H9 (cell line): ENCODE results near the gene EMC9. TPM values are rescaled to one million over a fixed set of nuclear protein-coding genes. Genes with fewer than 3 reads are reported as not detected.

Source experiments
- DNase-seq: peaks from one replicate; pipeline ENCODE4 v3.0.0-alpha.2; 2017
- H2AFZ ChIP-seq: one replicate; pipeline ENCODE4 v1.6.1; 2013; ENCODE audit warnings: mild to moderate bottlenecking, low read length, control low read depth, moderate library complexity
- H2AK5ac ChIP-seq: 2 replicates; pipeline ENCODE4 v1.6.1; 2013; ENCODE audit warnings: low read length, control low read depth, mixed read lengths; ENCODE audit not compliant: insufficient read length
- H2BK120ac ChIP-seq: one replicate; pipeline ENCODE4 v1.6.1; 2013; ENCODE audit warnings: low read depth, mild to moderate bottlenecking, low read length, control low read depth, inconsistent platforms; ENCODE audit not compliant: poor library complexity, severe bottlenecking
- H2BK12ac ChIP-seq: 2 replicates; pipeline ENCODE4 v1.6.1; 2013; ENCODE audit warnings: low read length, control low read depth, mixed read lengths, low read depth; ENCODE audit not compliant: insufficient read length
- H2BK15ac ChIP-seq: 2 replicates; pipeline ENCODE4 v1.6.1; 2013; ENCODE audit warnings: low read depth, low read length, control low read depth
- H2BK20ac ChIP-seq: one replicate; pipeline ENCODE4 v1.6.1; 2013; ENCODE audit warnings: low read depth, mild to moderate bottlenecking, low read length, control low read depth, inconsistent platforms; ENCODE audit not compliant: poor library complexity, severe bottlenecking
- H2BK5ac ChIP-seq: 2 replicates; pipeline ENCODE4 v1.6.1; 2013; ENCODE audit warnings: low read length, control low read depth, mixed read lengths; ENCODE audit not compliant: insufficient read length
- H3K14ac ChIP-seq: 2 replicates; pipeline ENCODE4 v1.6.1; 2013; ENCODE audit warnings: low read length, control low read depth; ENCODE audit not compliant: insufficient read depth
- H3K18ac ChIP-seq: 2 replicates; pipeline ENCODE4 v1.6.1; 2013; ENCODE audit warnings: low read depth, mild to moderate bottlenecking, mixed read lengths, low read length, control low read depth; ENCODE audit not compliant: insufficient read length
- H3K23ac ChIP-seq: 2 replicates; pipeline ENCODE4 v1.6.1; 2013; ENCODE audit warnings: low read length, control low read depth, mixed read lengths, low read depth; ENCODE audit not compliant: insufficient read length
- H3K23me2 ChIP-seq: 2 replicates; pipeline ENCODE4 v1.6.1; 2013; ENCODE audit warnings: low read depth, mild to moderate bottlenecking, mixed read lengths, low read length, control low read depth; ENCODE audit not compliant: insufficient read length, poor library complexity, severe bottlenecking
- H3K27ac ChIP-seq: 2 replicates; pipeline ENCODE4 v1.5.1; 2013; ENCODE audit warnings: low read length, control low read depth, mixed read lengths, low read depth; ENCODE audit not compliant: insufficient read length
- H3K27me3 ChIP-seq: 2 replicates; pipeline ENCODE4 v1.6.1; 2013; ENCODE audit warnings: low read length, control low read depth, inconsistent platforms; ENCODE audit not compliant: insufficient read depth
- H3K4ac ChIP-seq: 2 replicates; pipeline ENCODE4 v1.6.1; 2013; ENCODE audit warnings: low read depth, mild to moderate bottlenecking, control low read depth, inconsistent platforms, low read length, moderate library complexity
- H3K4me1 ChIP-seq: 2 replicates; pipeline ENCODE4 v1.6.1; 2013; ENCODE audit warnings: low read length, control low read depth, inconsistent platforms; ENCODE audit not compliant: insufficient read depth
- H3K4me2 ChIP-seq: 2 replicates; pipeline ENCODE4 v1.6.1; 2013; ENCODE audit warnings: low read length, control low read depth, mixed read lengths; ENCODE audit not compliant: insufficient read length, insufficient read depth
- H3K56ac ChIP-seq: 2 replicates; pipeline ENCODE4 v1.6.1; 2013; ENCODE audit warnings: low read depth, mild to moderate bottlenecking, mixed read lengths, low read length, control low read depth; ENCODE audit not compliant: insufficient read length
- H3K79me1 ChIP-seq: 2 replicates; pipeline ENCODE4 v1.6.1; 2013; ENCODE audit warnings: low read depth, mild to moderate bottlenecking, moderate library complexity, low read length, control low read depth, inconsistent platforms; ENCODE audit not compliant: insufficient read depth, poor library complexity, severe bottlenecking
- H3K79me2 ChIP-seq: 2 replicates; pipeline ENCODE4 v1.6.1; 2013; ENCODE audit warnings: low read length, control low read depth, inconsistent platforms; ENCODE audit not compliant: insufficient read depth
- H3K9ac ChIP-seq: 2 replicates; pipeline ENCODE4 v1.6.1; 2013; ENCODE audit warnings: low read length, control low read depth, mixed read lengths; ENCODE audit not compliant: insufficient read length; ENCODE audit errors: extremely low read depth
- H3K9me3 ChIP-seq: one replicate; pipeline ENCODE4 v1.6.1; 2013; ENCODE audit warnings: low read depth, low read length, inconsistent platforms; ENCODE audit not compliant: control insufficient read depth
- H3T11ph ChIP-seq: one replicate; pipeline ENCODE4 v1.6.1; 2013; ENCODE audit warnings: mild to moderate bottlenecking, low read length, control low read depth, inconsistent platforms
- H4K20me1 ChIP-seq: one replicate; pipeline ENCODE4 v1.6.1; 2013; ENCODE audit not compliant: control insufficient read depth, insufficient read length, insufficient read depth
- H4K5ac ChIP-seq: 2 replicates; pipeline ENCODE4 v1.6.1; 2013; ENCODE audit warnings: low read depth, mild to moderate bottlenecking, mixed read lengths, low read length, control low read depth; ENCODE audit not compliant: insufficient read length
- H4K8ac ChIP-seq: replicated peaks from 2 replicates; pipeline ENCODE4 v1.6.1; 2013; ENCODE audit warnings: low read length, control low read depth, mixed read lengths, low read depth; ENCODE audit not compliant: insufficient read length
- H4K91ac ChIP-seq: 2 replicates; pipeline ENCODE4 v1.6.1; 2013; ENCODE audit warnings: low read depth, mild to moderate bottlenecking, moderate library complexity, mixed read lengths, low read length, control low read depth; ENCODE audit not compliant: insufficient read length
- H3K27ac Mint-ChIP-seq, 3 experiments: 2 replicates in 2 of 3; 3 replicates in 1 of 3; pipeline ENCODE4 v1.8.0; 2020 to 2021; ENCODE audit warnings: mixed read lengths in 3 of 3, mild to moderate bottlenecking in 1 of 3, moderate library complexity in 1 of 3
- H3K27me3 Mint-ChIP-seq: 2 replicates; pipeline ENCODE4 v1.8.0; 2021; ENCODE audit warnings: low read depth, mild to moderate bottlenecking, moderate library complexity, mixed read lengths
- H3K36me3 Mint-ChIP-seq, 3 experiments: 2 replicates in 2 of 3; 3 replicates in 1 of 3; pipeline ENCODE4 v1.8.0; 2020 to 2021; ENCODE audit warnings: low read depth in 3 of 3, mixed read lengths in 3 of 3; ENCODE audit not compliant: insufficient read depth in 1 of 3
- H3K4me1 Mint-ChIP-seq, 2 experiments: 2 replicates each; pipeline ENCODE4 v1.8.0; 2020; ENCODE audit warnings: mixed read lengths in 2 of 2
- H3K4me3 Mint-ChIP-seq, 2 experiments: 2 replicates in 1 of 2; 3 replicates in 1 of 2; pipeline ENCODE4 v1.8.0; 2020 to 2021; ENCODE audit warnings: mild to moderate bottlenecking in 2 of 2, mixed read lengths in 2 of 2, moderate library complexity in 1 of 2
- H3K9me3 Mint-ChIP-seq, 2 experiments: 2 replicates in 1 of 2; 3 replicates in 1 of 2; pipeline ENCODE4 v1.8.0; 2020; ENCODE audit warnings: mild to moderate bottlenecking in 2 of 2, mixed read lengths in 2 of 2, moderate library complexity in 1 of 2
- CTCF ChIP-seq: fragments of 200-600 bp; sonication (generic); conservative IDR thresholded peaks from 3 replicates; pipeline ENCODE4 v1.8.0; 2021; ENCODE audit warnings: antibody characterized with exemption, mild to moderate bottlenecking
- WGBS: extraction: QIAGEN DNeasy Blood & Tissue Kit; methylation state at CpG from one replicate; pipeline ENCODE4 v1.1.7; 2013; ENCODE audit warnings: missing lambda C conversion rate, low lambda C conversion rate, mixed read lengths; ENCODE audit not compliant: insufficient read length; ENCODE audit errors: extremely low coverage; 5-methylcytosine and 5-hydroxymethylcytosine counted together
- total RNA-seq: library from RNA; stranded (reverse); gene quantifications from 2 replicates; pipeline ENCODE4 v1.2.1, GENCODE V29; 2021

The EMC9 gene
- total RNA-seq, 1 experiment from 2014 or later: 52.9 TPM

- peaks cover 21 to 34% (median 24%) of the 10 kb centered on the region in 3 experiments; a peak in 6 of 7 replicates for H3K36me3 Mint-ChIP-seq
- peak within 1 kb of the TSS; percentile 39 for H4K91ac ChIP-seq
- no peaks in the 10 kb centered on the region; the same call in 1 of the 2 replicates for H3K4me1 ChIP-seq
- no peaks in the 10 kb centered on the region; the same call in 1 of the 2 replicates for H3K79me2 ChIP-seq
- H2AK5ac ChIP-seq: no peak within 1 kb of the TSS
- no peak within 1 kb of the TSS for H3K56ac ChIP-seq
- no peak within 1 kb of the TSS for H4K8ac ChIP-seq
- peak within 1 kb of the TSS; percentile 89 for H3K9ac ChIP-seq
- peak within 1 kb of the TSS; percentile 85 for H3K4me2 ChIP-seq
- WGBS: no CpG with 5 or more reads among the region's 68 CpGs
- peaks cover 21 to 41% of the 10 kb centered on the region in 2 experiments for H3K4me1 Mint-ChIP-seq
- peak within 1 kb of the TSS; percentile 90 to 93 for H3K4me3 Mint-ChIP-seq
- peaks cover 4% of the 10 kb centered on the region for H3K27me3 Mint-ChIP-seq
- no peak for TF ChIP-seq CTCF
- H2BK12ac ChIP-seq: no peak within 1 kb of the TSS
- no peak within 1 kb of the TSS for H4K5ac ChIP-seq
- no peaks in the 10 kb centered on the region for H3K9me3 ChIP-seq
- peak within 1 kb of the TSS; percentile 84 for H3K14ac ChIP-seq
- H3K27me3 ChIP-seq: no peaks in the 10 kb centered on the region
- peaks cover 0 to 2% of the 10 kb centered on the region in 2 experiments; a peak in 3 of 5 replicates for H3K9me3 Mint-ChIP-seq
- no peak within 1 kb of the TSS for H3K23ac ChIP-seq
- H4K20me1 ChIP-seq: no peaks in the 10 kb centered on the region
- peak within 1 kb of the TSS; percentile 49 for H3K27ac ChIP-seq
- H2BK15ac ChIP-seq: no peak within 1 kb of the TSS
- H2BK20ac ChIP-seq: no peak within 1 kb of the TSS
- H3K23me2 ChIP-seq: peaks cover 6% of the 10 kb centered on the region
- peak within 1 kb of the TSS; percentile 89 for H3K18ac ChIP-seq
- H2BK120ac ChIP-seq: no peak within 1 kb of the TSS
- H3K4ac ChIP-seq: no peak within 1 kb of the TSS
- H2AFZ ChIP-seq: no peak within 1 kb of the TSS
- no peak within 1 kb of the TSS for H3T11ph ChIP-seq
- peak; percentile 99 for DNase-seq
- no peak within 1 kb of the TSS for H2BK5ac ChIP-seq
- H3K27ac Mint-ChIP-seq: peak within 1 kb of the TSS; percentile 97 to 98 (median 98)
- no peaks in the 10 kb centered on the region for H3K79me1 ChIP-seq
Measured at GRCh38 chr14:24093901-24094840, 47.2 kb downstream of the EMC9 start, which contains the start of gene PCK2. Gene PCK2 (plus strand): TSS chr14:24094311. CDS start chr14:24094406, 95 bp downstream.
